Measurements from ENCODE around the gene FGD2.

Gene FGD2

DNA sequence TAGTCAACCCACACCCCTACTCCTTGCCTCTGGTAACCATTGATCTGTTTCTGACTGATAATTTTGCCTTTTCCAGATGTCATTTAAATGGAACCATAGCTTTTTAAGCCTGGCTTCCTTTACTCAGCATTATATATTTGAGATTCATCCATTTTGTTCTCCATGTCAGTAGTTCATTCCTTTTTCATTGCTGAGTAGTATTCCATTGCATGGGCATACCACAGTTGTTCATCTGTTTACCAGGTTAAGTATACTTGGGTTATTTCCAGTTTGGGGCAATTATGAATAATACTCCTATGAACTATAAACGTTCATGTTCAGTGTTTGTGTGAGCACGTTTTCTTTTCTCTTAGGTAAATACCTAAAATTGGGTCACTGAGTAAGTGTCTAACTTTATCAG lies 25.1 kb downstream of the FGD2 start:
- Histone ChIP-seq H3K4me1 (ENCODE audit: insufficient read depth, insufficient read length) (peaks cover 5% of the 10 kb centered on the region), H3K9me3 (ENCODE audit: insufficient read depth, low read length) (peaks cover 9% of the 10 kb centered on the region; the same call in 1 of the 2 replicates), H3K27me3 (ENCODE audit: insufficient read depth, insufficient read length) (no peaks in the 10 kb centered on the region), H3K36me3 (ENCODE audit: insufficient read depth, insufficient read length, low read length) (no peaks in the 10 kb centered on the region), H3K9ac (ENCODE audit: insufficient read length, low read depth) (no peak overlapping the region), H3K4me3 (ENCODE audit: insufficient read length, low read depth) (no peak overlapping the region)
- DNase-seq (ENCODE audit: low read depth, low spot score): no peak
- TF ChIP-seq ZNF274 (IDR thresholded peaks at IDR 0.05; ENCODE audit: low read depth, low read length) (no peak), SUZ12 (IDR thresholded peaks at IDR 0.05; ENCODE audit: extremely low read depth, insufficient read depth, insufficient read length) (no peak), YY1 (IDR thresholded peaks at IDR 0.05; ENCODE audit: insufficient read depth, insufficient read length) (no peak)

DNA sequence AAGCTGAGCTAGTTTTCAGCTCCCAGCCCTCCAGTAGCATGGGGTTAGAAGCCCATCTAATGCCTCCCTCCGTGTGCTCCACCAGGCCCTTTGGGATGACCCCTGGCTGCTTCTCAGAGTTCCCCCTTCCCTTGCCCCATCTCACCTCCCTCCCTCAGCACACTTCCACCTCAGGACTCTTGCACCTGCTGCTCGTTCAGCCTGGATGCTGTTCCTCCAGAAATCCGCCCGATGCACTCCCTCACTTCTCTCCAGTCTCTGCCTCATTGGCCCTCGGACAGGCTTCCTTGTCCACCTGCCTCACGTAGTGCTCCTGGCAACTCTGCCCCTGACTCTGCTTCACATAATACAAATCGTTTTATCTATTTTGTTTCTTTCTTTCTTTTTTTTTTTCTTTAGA lies 26.8 kb downstream of the FGD2 start:
- Histone ChIP-seq H3K4me3 (ENCODE audit: insufficient read length, low read depth) (no peak overlapping the region), H3K9ac (ENCODE audit: insufficient read length, low read depth) (no peak overlapping the region), H3K4me1 (ENCODE audit: insufficient read depth, insufficient read length) (no peaks in the 10 kb centered on the region), H3K9me3 (ENCODE audit: insufficient read depth, low read length) (peaks cover 9% of the 10 kb centered on the region; the same call in 1 of the 2 replicates), H3K36me3 (ENCODE audit: insufficient read depth, insufficient read length, low read length) (no peaks in the 10 kb centered on the region), H3K27me3 (ENCODE audit: insufficient read depth, insufficient read length) (no peaks in the 10 kb centered on the region)
- TF ChIP-seq SUZ12 (IDR thresholded peaks at IDR 0.05; ENCODE audit: extremely low read depth, insufficient read depth, insufficient read length) (no peak), ZNF274 (IDR thresholded peaks at IDR 0.05; ENCODE audit: low read depth, low read length) (no peak), YY1 (IDR thresholded peaks at IDR 0.05; ENCODE audit: insufficient read depth, insufficient read length) (no peak)
- DNase-seq (ENCODE audit: low read depth, low spot score): no peak

DNA sequence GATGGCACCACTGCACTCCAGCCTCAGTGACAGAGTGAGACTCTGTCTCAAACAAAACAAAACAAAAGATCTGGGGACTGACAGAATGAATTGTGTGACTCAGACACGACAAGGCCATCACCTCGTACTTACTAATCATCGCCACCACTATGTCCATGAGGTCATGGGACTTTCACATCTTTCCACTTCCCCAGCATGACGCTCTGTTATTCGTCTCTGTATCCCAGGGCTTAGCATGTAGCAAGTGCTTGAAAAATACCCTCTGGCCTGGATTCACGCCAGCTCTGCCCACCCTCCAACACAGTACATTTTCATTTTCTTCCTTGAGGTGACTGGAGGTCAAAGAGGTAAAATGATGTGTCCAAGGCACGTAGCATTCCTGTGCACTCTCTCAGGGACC lies 27.8 kb downstream of the FGD2 start:
- Histone ChIP-seq H3K9ac (ENCODE audit: insufficient read length, low read depth) (no peak overlapping the region), H3K27me3 (ENCODE audit: insufficient read depth, insufficient read length) (no peaks in the 10 kb centered on the region), H3K9me3 (ENCODE audit: insufficient read depth, low read length) (peaks cover 9% of the 10 kb centered on the region; the same call in 1 of the 2 replicates), H3K4me3 (ENCODE audit: insufficient read length, low read depth) (no peak overlapping the region), H3K36me3 (ENCODE audit: insufficient read depth, insufficient read length, low read length) (no peaks in the 10 kb centered on the region), H3K4me1 (ENCODE audit: insufficient read depth, insufficient read length) (no peaks in the 10 kb centered on the region)
- DNase-seq (ENCODE audit: low read depth, low spot score): no peak
- TF ChIP-seq ZNF274 (IDR thresholded peaks at IDR 0.05; ENCODE audit: low read depth, low read length) (no peak), SUZ12 (IDR thresholded peaks at IDR 0.05; ENCODE audit: extremely low read depth, insufficient read depth, insufficient read length) (no peak), YY1 (IDR thresholded peaks at IDR 0.05; ENCODE audit: insufficient read depth, insufficient read length) (no peak)

DNA sequence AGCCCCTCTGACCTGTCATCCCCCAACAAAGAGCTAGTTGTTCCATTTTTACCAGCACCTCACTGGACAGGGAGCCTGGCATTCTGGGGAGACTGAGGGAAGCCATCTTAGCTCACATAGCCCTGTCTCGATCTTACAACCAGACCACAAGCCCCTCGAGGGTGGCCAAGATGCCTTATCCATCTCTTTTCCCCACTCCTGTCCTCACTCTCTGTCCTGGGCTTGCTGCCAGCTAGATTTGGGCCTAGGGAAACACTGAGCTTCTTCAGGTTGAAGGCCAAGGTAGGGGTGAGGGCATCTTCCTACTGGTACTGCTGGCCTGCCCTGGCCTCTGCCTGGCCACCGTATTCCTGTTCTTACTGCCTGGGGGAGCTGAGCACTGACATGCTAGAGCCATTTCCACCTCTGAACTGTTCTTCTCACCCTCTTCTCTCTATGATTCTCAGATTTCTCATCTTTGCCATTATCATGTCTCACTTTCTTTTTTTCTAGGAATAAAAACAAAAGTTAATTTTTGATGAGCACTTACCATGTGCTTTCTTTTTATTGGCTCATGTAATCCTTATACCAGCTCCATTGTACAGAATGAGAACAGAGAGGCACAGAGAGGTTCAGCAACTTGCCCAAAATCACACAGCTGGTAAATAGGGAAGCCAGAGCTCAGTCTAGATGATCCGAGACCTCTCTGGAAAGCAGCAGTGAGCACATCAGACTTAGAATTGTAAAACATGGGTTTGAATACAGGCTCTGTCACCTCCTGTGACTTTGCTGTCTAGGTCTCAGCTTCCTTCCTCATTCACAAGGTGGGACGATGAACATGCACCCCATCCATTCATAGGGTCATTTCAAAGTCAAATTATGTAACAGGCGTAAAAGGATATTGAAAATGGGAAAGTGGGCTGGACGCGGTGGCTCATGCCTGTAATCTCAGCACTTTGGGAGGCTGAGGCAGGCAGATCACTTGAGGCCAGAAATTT lies 28.7 kb downstream of the FGD2 start:
- Histone ChIP-seq H3K9me3 (ENCODE audit: insufficient read depth, low read length) (peaks cover 9% of the 10 kb centered on the region; the same call in 1 of the 2 replicates), H3K4me1 (ENCODE audit: insufficient read depth, insufficient read length) (no peaks in the 10 kb centered on the region), H3K4me3 (ENCODE audit: insufficient read length, low read depth) (no peak overlapping the region), H3K36me3 (ENCODE audit: insufficient read depth, insufficient read length, low read length) (no peaks in the 10 kb centered on the region), H3K27me3 (ENCODE audit: insufficient read depth, insufficient read length) (no peaks in the 10 kb centered on the region), H3K9ac (ENCODE audit: insufficient read length, low read depth) (no peak overlapping the region)
- TF ChIP-seq SUZ12 (IDR thresholded peaks at IDR 0.05; ENCODE audit: extremely low read depth, insufficient read depth, insufficient read length) (no peak), YY1 (IDR thresholded peaks at IDR 0.05; ENCODE audit: insufficient read depth, insufficient read length) (no peak), ZNF274 (IDR thresholded peaks at IDR 0.05; ENCODE audit: low read depth, low read length) (no peak)
- no peak for DNase-seq (ENCODE audit: low read depth, low spot score)

DNA sequence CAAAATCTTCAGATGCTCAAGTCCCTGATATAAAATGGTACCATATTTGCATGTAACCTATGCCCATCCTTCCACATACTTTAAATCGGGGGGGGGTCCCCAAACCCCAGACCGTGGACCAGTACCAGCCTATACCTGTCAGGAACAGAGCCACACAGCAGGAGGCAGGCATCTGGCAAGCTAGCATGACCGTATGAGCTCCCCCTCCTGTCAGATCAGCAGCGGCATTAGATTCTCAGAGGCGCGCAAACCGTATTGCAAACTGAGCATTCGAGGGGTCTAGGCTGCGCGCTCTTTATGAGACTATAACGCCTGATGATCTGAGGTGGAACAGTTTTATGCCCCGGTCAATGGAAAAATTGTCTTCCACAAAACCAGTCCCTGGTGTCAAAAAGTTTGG lies 30.7 kb downstream of the FGD2 start:
- no peaks in the 10 kb centered on the region for H3K9me3 ChIP-seq (ENCODE audit: insufficient read depth, low read length)
- TF ChIP-seq YY1 (IDR thresholded peaks at IDR 0.05; ENCODE audit: insufficient read depth, insufficient read length) (no peak), ZNF274 (IDR thresholded peaks at IDR 0.05; ENCODE audit: low read depth, low read length) (no peak), SUZ12 (IDR thresholded peaks at IDR 0.05; ENCODE audit: extremely low read depth, insufficient read depth, insufficient read length) (no peak)
- no peak for DNase-seq (ENCODE audit: low read depth, low spot score)
- H3K4me1 ChIP-seq (ENCODE audit: insufficient read depth, insufficient read length): no peaks in the 10 kb centered on the region
- no peak overlapping the region for H3K4me3 ChIP-seq (ENCODE audit: insufficient read length, low read depth)
- H3K36me3 ChIP-seq (ENCODE audit: insufficient read depth, insufficient read length, low read length): no peaks in the 10 kb centered on the region
- H3K9ac ChIP-seq (ENCODE audit: insufficient read length, low read depth): no peak overlapping the region
- H3K27me3 ChIP-seq (ENCODE audit: insufficient read depth, insufficient read length): no peaks in the 10 kb centered on the region

- TF ChIP-seq ZNF274 (IDR thresholded peaks at IDR 0.05; ENCODE audit: low read depth, low read length) (no peak), SUZ12 (IDR thresholded peaks at IDR 0.05; ENCODE audit: extremely low read depth, insufficient read depth, insufficient read length) (no peak), YY1 (IDR thresholded peaks at IDR 0.05; ENCODE audit: insufficient read depth, insufficient read length) (no peak)
- no peak overlapping the region for H3K4me3 ChIP-seq (ENCODE audit: insufficient read length, low read depth)
- no peak for DNase-seq (ENCODE audit: low read depth, low spot score)
- no peaks in the 10 kb centered on the region for H3K4me1 ChIP-seq (ENCODE audit: insufficient read depth, insufficient read length)
- H3K9me3 ChIP-seq (ENCODE audit: insufficient read depth, low read length): no peaks in the 10 kb centered on the region
- no peaks in the 10 kb centered on the region for H3K36me3 ChIP-seq (ENCODE audit: insufficient read depth, insufficient read length, low read length)
- H3K27me3 ChIP-seq (ENCODE audit: insufficient read depth, insufficient read length): no peaks in the 10 kb centered on the region
- no peak overlapping the region for H3K9ac ChIP-seq (ENCODE audit: insufficient read length, low read depth)
Observed at GRCh38 chr6:37038292-37039198, 33.1 kb downstream of the FGD2 start.

Measured in NT2/D1 (cell line).